Choroid plexus epithelial cell (primary cell): Measurements from ENCODE around the gene ASIC3.

ENCODE experiments used
- DNase-seq: peaks from one replicate; pipeline ENCODE4 v3.0.0-alpha.2; 2010; ENCODE audit warnings: low read depth
- H3K4me3 ChIP-seq: 2 replicates; pipeline ENCODE4 v1.5.1; 2011; ENCODE audit warnings: low read depth, mild to moderate bottlenecking, control low read depth, low read length, moderate library complexity
- TF ChIP-seq, protein P1 (sequence below): conservative IDR thresholded peaks from 2 replicates; pipeline ENCODE4 v1.5.1; 2011; ENCODE audit warnings: low read depth, mild to moderate bottlenecking, control low read depth, inconsistent platforms, low read length, moderate library complexity

Gene ASIC3

DNA sequence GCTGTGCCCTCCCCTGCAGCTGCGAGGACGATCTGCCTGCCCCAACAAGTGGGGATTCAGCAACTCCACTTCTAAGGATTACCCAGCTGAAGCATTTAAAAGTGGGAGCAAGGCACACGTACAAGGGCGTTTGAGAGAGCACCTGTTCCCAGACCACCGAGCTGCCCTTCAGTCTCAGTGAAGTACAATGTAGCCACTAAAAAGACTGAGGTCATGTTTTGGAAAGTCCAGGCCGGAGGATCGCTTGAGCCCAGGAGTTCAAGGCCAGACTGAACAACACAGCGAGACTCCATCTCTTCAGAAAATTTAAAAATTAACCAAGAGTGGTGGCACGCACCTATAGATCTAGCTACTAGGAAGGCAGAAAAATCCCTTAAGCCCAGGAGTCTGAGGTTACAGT, 42.8 kb upstream of the ASIC3 start:
- TF ChIP-seq, protein P1, sequence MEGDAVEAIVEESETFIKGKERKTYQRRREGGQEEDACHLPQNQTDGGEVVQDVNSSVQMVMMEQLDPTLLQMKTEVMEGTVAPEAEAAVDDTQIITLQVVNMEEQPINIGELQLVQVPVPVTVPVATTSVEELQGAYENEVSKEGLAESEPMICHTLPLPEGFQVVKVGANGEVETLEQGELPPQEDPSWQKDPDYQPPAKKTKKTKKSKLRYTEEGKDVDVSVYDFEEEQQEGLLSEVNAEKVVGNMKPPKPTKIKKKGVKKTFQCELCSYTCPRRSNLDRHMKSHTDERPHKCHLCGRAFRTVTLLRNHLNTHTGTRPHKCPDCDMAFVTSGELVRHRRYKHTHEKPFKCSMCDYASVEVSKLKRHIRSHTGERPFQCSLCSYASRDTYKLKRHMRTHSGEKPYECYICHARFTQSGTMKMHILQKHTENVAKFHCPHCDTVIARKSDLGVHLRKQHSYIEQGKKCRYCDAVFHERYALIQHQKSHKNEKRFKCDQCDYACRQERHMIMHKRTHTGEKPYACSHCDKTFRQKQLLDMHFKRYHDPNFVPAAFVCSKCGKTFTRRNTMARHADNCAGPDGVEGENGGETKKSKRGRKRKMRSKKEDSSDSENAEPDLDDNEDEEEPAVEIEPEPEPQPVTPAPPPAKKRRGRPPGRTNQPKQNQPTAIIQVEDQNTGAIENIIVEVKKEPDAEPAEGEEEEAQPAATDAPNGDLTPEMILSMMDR = no peak
- no peak for DNase-seq
- no peak overlapping the region for H3K4me3 ChIP-seq

DNA sequence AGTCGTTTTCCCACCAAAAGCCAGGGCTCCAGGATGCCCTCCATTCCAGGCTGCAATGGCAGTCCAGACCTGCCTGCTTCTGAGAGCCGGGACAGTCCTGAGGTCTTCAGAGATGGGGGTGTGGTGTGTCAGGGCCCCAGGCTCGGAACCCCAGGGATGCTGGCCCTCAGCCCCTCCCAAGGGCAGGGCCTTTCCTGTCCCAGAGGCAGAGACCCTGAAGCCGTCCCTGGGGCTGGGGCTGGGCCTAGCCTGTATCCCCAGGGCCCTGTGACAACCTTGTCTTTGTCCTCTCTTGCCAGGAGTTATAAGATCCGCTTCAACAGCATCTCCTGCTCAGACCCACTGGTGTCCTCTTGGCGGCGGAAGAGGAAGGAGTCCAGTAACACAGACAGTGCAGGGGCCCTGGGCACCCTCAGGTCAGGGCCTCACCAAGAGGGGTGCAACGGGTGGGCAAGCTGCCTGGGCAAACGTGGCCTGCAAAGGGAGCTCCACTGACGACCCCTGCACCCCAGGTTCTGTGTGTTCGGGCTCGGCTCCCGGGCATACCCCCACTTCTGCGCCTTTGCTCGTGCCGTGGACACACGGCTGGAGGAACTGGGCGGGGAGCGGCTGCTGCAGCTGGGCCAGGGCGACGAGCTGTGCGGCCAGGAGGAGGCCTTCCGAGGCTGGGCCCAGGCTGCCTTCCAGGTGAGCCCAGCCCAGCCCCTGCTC, 41.6 kb upstream of the ASIC3 start:
- H3K4me3 ChIP-seq = no peak overlapping the region
- TF ChIP-seq, protein P1 = no peak
- no peak for DNase-seq

DNA sequence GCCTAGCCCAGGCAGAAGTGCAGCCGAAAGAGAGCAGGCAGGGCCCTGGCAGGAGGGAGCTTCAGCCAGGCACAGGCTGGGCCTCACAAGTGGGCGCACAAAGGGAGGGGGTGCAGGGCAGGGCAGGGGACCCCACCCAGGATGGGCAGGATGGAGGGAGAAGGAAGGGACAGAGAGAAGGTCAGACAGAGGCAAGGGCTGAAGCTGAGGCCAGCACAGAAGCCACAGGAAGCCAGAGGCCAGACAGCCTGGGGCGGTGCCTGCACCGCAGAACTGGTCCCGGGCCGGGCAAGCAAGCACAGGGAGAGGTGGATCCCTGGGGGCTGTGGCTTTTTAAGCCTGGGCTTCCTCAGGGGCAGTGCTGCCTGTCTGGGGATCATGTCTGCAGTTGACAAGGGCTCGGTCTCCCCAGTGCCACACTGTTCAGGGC, 40.8 kb upstream of the ASIC3 start:
- H3K4me3 ChIP-seq = no peak overlapping the region
- DNase-seq = peak; percentile 20
- TF ChIP-seq, protein P1 = no peak

DNA sequence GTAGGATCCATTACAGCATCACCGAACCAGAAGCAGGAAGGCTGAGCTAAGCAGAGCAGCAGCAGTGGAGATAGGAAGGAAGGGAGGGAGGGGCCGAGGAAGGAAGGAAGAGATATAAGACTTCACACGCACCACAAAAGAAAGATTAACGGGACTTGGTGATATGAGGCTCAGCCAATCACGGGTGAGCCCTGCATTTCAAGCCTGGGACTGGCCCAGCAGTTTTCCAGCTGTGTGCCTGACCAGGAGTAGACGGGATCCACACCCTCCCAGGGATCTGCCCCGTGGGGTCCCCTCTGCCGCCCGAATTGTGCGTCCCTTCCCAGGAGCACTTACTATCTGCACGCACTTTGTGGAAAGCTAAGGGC, 40.2 kb upstream of the ASIC3 start:
- TF ChIP-seq, protein P1 = no peak
- no peak overlapping the region for H3K4me3 ChIP-seq
- DNase-seq = peak; percentile 13

DNA sequence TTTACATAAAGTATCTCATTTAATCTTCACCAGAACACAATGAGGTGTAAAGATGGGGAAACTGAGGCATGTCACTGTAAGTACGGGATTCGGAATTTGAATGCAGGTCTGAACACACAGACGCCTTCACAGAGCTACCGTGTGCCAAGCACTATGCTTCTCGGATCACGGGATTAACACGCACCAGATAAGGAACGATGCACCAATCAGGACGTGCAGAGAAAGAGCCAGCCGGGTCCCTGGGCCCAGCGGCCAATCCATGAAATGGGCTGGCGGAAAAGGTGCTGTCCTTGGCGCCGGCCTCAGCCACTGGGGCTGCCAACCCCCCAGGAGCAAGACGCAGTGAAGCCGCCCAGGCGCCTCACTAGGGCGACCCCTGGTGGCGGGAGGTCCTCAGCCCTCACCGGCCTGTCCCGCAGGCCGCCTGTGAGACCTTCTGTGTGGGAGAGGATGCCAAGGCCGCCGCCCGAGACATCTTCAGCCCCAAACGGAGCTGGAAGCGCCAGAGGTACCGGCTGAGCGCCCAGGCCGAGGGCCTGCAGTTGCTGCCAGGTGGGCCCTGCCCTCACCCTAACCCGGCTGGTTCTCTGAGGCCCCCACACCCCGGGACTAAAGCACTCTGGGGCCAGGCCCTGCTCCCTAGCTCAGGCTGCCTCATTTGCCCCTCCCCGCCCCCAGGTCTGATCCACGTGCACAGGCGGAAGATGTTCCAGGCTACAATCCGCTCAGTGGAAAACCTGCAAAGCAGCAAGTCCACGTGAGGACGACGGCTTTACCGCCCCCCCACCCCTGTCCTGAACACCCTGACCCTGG, 39.6 kb upstream of the ASIC3 start:
- TF ChIP-seq, protein P1 = peak; percentile 74
- peak overlapping the region; percentile 28 for H3K4me3 ChIP-seq
- peak; percentile 46 for DNase-seq

DNA sequence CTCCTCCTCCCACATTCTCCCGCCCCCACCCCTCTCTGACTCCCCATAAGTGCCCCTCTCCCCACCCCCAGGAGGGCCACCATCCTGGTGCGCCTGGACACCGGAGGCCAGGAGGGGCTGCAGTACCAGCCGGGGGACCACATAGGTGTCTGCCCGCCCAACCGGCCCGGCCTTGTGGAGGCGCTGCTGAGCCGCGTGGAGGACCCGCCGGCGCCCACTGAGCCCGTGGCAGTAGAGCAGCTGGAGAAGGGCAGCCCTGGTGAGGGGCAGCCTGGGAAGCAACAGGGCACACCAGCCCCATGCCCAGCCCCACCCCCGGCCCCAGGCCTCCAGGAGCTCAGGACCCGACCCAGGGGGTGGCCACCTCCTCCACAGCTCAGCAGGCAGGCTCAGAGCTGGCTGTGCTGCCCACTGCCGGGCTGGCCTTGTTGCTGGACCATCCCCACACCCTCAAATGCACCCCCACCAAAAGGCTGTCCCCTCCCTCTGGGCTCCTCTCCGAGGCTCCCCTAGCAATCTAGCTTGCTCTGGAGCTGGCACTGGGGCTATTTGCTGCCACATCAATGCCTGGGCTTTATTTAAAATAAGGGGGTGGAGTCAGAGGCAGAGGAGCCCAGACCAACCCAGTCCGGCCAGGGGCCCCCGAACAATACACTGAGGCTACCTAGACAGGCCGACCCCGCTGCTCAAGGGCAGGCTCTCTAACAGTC, 38.8 kb upstream of the ASIC3 start:
- no peak for DNase-seq
- TF ChIP-seq, protein P1 = no peak
- H3K4me3 ChIP-seq = no peak overlapping the region
